MM.1S (cell line): Measurements from ENCODE around the gene SMR3B.

Source experiments
- CTCF ChIP-seq: fragments of 300-600 bp; sonication (generic); IDR thresholded peaks from 2 replicates; pipeline ENCODE4 v1.5.1; 2016; ENCODE audit warnings: antibody characterized with exemption, low read length, mixed read lengths
- EZH2 ChIP-seq: fragments of 300-600 bp; sonication (generic); optimal IDR thresholded peaks from 2 replicates; pipeline ENCODE3; 2017; ENCODE audit warnings: low read depth, mild to moderate bottlenecking, antibody characterized with exemption, low read length, mixed read lengths

GRCh38 chr4:70336043-70336442 is 46.9 kb upstream of the SMR3B start:
- TF ChIP-seq CTCF (no peak), EZH2 (no peak)
